Prostate gland (tissue), 2 donors: ENCODE data around the gene CETN3. TPM values are rescaled to one million over a fixed set of nuclear protein-coding genes. Genes with fewer than 3 reads are reported as not detected.
"Not testable (repeated sequence)": the region's sequence is repeated elsewhere in the genome, so short reads cannot be mapped to it uniquely, and the experiment has no call there.

ENCODE experiments used
- DNase-seq: peaks from one replicate; pipeline ENCODE4 v3.0.0-alpha.2; 2019; ENCODE audit warnings: low spot score
- H3K27ac ChIP-seq, 2 donors: fragments of 200-600 bp; sonication (generic); 2 replicates each; pipeline ENCODE4 v1.5.1; 2017 to 2019
- H3K27me3 ChIP-seq: fragments of 200-600 bp; sonication (generic); replicated peaks from 2 replicates; pipeline ENCODE4 v1.5.1; 2019; ENCODE audit not compliant: insufficient read depth
- H3K36me3 ChIP-seq, 2 donors: fragments of 200-600 bp; sonication (generic); 1 replicate in 1 of 2; 2 replicates in 1 of 2; pipeline versions ENCODE4 v1.5.1 to v1.8.1; 2017 to 2019
- H3K4me1 ChIP-seq: fragments of 200-600 bp; sonication (generic); replicated peaks from 2 replicates; pipeline ENCODE4 v1.5.1; 2019
- H3K4me3 ChIP-seq, 2 donors: fragments of 200-600 bp; sonication (generic); 2 replicates each; pipeline ENCODE4 v1.5.1; 2017 to 2019
- H3K9me3 ChIP-seq: fragments of 200-600 bp; sonication (generic); 2 replicates; pipeline ENCODE4 v1.5.1; 2017
- POLR2A ChIP-seq: fragments of 450-650 bp; IDR thresholded peaks from one replicate; pipeline ENCODE4 v1.6.1; 2016; ENCODE audit warnings: antibody characterized with exemption, mild to moderate bottlenecking
- POLR2AphosphoS5 ChIP-seq: sonication (generic); formaldehyde crosslinking; IDR thresholded peaks from one replicate; pipeline ENCODE4 v1.6.1; 2017; ENCODE audit warnings: antibody characterized with exemption
- WGBS: methylation state at CpG from one replicate; pipeline ENCODE4 v1.1.5; 2018; 5-methylcytosine and 5-hydroxymethylcytosine counted together
- intact Hi-C: fragments of 100-400 bp; cut with DNase I; formaldehyde crosslinking; loops from one replicate; pipeline ENCODE4 v1.14.2; 2022
- total RNA-seq, 2 donors: library from RNA; depleted of rRNA; stranded (reverse); fragments of >200 nt; gene quantifications; one replicate each; pipeline ENCODE4 v1.1.0, GENCODE V29; 2016
- TF ChIP-seq, protein P1 (sequence below), 4 experiments: fragments of 200-600 bp in 2 of 4; fragments of 450-650 bp in 2 of 4; sonication (generic) in 2 of 4; IDR thresholded peaks; 1 replicate in 3 of 4; 2 replicates in 1 of 4; pipeline ENCODE4 v1.5.1; 2016 to 2019; ENCODE audit warnings: antibody characterized with exemption in 4 of 4, mild to moderate bottlenecking in 2 of 4, moderate library complexity in 2 of 4

The CETN3 gene
- total RNA-seq, 2 donors from 2014 or later = 13.3 to 29.0 TPM

DNA sequence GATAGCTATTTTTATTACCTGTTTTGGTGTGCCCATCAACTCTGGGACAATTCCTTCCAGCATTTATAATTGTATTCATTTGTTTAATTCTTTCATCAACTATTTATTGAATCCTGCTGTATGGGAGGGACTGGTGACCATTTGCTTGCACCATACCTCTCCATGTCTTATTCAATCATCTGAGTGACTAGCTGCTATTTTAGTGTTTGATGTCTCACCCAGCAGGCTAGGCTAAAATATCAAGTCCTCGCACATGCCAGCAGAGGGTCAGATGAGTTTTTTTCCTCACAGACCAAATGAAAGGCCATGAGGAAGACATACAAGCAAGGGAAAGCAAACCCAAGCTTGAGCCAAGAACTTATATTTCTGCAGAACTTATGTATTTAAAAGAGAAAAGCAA lies 63.9 kb downstream of the CETN3 start:
- Histone ChIP-seq H3K36me3 (no peaks in the 10 kb centered on the region), H3K27ac (no peak overlapping the region), H3K27me3 (no peaks in the 10 kb centered on the region), H3K4me1 (no peaks in the 10 kb centered on the region), H3K4me3 (no peak overlapping the region), H3K9me3 (no peaks in the 10 kb centered on the region)
- DNase-seq = no peak
- TF ChIP-seq POLR2A = no peak
- TF ChIP-seq POLR2AphosphoS5 = no peak
- TF ChIP-seq, protein P1, sequence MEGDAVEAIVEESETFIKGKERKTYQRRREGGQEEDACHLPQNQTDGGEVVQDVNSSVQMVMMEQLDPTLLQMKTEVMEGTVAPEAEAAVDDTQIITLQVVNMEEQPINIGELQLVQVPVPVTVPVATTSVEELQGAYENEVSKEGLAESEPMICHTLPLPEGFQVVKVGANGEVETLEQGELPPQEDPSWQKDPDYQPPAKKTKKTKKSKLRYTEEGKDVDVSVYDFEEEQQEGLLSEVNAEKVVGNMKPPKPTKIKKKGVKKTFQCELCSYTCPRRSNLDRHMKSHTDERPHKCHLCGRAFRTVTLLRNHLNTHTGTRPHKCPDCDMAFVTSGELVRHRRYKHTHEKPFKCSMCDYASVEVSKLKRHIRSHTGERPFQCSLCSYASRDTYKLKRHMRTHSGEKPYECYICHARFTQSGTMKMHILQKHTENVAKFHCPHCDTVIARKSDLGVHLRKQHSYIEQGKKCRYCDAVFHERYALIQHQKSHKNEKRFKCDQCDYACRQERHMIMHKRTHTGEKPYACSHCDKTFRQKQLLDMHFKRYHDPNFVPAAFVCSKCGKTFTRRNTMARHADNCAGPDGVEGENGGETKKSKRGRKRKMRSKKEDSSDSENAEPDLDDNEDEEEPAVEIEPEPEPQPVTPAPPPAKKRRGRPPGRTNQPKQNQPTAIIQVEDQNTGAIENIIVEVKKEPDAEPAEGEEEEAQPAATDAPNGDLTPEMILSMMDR (IDR thresholded peaks at IDR 0.05) = no peak
- intact Hi-C loops = no loop called here
- 75% methylated on average over 1 of the region's 1 CpG for WGBS

DNA sequence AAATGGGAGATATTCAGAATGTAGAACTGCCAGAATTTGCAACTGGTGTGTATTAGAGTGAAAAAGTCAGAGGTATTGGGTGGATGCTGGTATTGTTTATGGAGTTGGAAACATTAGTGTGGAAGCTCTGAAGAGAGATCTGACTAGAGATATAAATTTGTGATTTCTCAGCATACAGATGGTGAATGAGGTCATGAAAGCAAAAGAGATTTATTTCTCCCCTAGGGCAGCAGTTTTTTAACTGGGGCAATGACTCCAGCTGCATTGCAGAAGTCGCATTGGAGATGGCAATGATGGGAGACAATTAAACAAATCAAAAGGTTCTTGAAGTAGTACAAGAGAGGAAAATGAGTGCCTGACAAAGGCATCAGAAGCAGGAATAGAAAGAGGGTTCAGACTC lies 64.9 kb downstream of the CETN3 start:
- Histone ChIP-seq H3K4me3 (no peak overlapping the region), H3K27me3 (no peaks in the 10 kb centered on the region), H3K27ac (no peak overlapping the region), H3K9me3 (no peaks in the 10 kb centered on the region), H3K4me1 (no peaks in the 10 kb centered on the region), H3K36me3 (no peaks in the 10 kb centered on the region)
- intact Hi-C loops = no loop called here
- DNase-seq = no peak
- TF ChIP-seq, protein P1 (IDR thresholded peaks at IDR 0.05) = no peak
- TF ChIP-seq POLR2A = no peak
- no peak for TF ChIP-seq POLR2AphosphoS5
- 63% methylated on average over 1 of the region's 1 CpG for WGBS

DNA sequence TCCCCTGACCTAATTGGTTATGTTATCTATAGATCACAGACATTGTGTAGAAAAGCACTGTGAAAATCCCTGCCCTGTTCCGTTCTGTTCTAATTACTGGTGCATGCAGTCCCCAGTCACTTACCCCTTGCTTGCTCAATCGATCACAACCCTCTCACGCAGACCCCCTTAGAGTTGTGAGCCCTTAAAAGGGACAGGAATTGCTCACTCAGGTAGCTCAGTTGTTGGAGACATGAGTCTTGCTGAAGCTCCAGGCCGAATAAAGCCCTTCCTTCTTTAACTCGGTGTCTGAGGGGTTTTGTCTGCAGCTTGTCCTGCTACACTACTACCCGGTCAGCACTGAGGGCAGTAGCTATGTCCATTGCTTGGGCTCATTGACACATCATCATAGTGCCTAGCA lies 65.8 kb downstream of the CETN3 start:
- intact Hi-C loops, H3K9me3 ChIP-seq, H3K4me3 ChIP-seq, H3K27me3 ChIP-seq, DNase-seq, H3K36me3 ChIP-seq, H3K27ac ChIP-seq, H3K4me1 ChIP-seq: not testable (repeated sequence)
- 83% methylated on average over 6 of the region's 6 CpGs for WGBS

DNA sequence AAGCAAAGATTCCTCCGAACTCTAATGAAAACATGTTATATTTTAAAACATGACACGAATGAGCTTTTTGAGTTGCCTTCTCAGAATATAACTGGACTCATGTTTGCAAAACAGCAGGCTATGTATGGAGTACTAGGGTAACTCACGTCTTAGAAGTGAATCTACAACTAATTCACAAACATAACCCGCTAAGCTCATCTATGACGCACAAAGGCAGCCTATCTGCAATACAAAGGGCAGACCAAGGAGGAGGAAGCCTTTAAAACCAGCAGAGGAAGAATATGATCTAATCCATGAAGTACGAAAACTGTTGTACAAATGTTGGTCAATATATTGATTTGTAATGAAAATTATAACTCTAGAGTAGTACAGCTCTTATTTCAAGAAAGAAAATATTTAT lies 67.0 kb downstream of the CETN3 start:
- no peak for DNase-seq
- no peaks in the 10 kb centered on the region for H3K36me3 ChIP-seq
- H3K4me1 ChIP-seq = no peaks in the 10 kb centered on the region
- TF ChIP-seq, protein P1 (IDR thresholded peaks at IDR 0.05) = no peak
- TF ChIP-seq POLR2A (no peak), POLR2AphosphoS5 (no peak)
- no peak overlapping the region for H3K4me3 ChIP-seq
- H3K9me3 ChIP-seq = no peaks in the 10 kb centered on the region
- WGBS = 81% methylated on average over 6 of the region's 6 CpGs
- H3K27me3 ChIP-seq = no peaks in the 10 kb centered on the region
- H3K27ac ChIP-seq = no peak overlapping the region
- intact Hi-C loops = no loop called here

Other genes with a start within 250 kb of the CETN3 start
- gene MBLAC2, start 65.0 kb upstream of the CETN3 start, total RNA-seq = 10 to 100 TPM in 1 of 2 donors, 1 to 10 TPM in 1; 3.9 to 12.9 TPM
- gene POLR3G, start 65.1 kb upstream of the CETN3 start, total RNA-seq = 1 to 10 TPM in 1 of 2 donors, under 1 TPM in 1; 0.18 to 6.4 TPM
- 10 to 100 TPM; 11.8 to 18.0 TPM for gene LYSMD3, start 119.8 kb upstream of the CETN3 start, total RNA-seq
- 10 to 100 TPM; 16.4 to 20.9 TPM for gene ADGRV1, start 149.0 kb upstream of the CETN3 start, total RNA-seq